ENCODE results near the gene OSM.

The OSM gene

DNA sequence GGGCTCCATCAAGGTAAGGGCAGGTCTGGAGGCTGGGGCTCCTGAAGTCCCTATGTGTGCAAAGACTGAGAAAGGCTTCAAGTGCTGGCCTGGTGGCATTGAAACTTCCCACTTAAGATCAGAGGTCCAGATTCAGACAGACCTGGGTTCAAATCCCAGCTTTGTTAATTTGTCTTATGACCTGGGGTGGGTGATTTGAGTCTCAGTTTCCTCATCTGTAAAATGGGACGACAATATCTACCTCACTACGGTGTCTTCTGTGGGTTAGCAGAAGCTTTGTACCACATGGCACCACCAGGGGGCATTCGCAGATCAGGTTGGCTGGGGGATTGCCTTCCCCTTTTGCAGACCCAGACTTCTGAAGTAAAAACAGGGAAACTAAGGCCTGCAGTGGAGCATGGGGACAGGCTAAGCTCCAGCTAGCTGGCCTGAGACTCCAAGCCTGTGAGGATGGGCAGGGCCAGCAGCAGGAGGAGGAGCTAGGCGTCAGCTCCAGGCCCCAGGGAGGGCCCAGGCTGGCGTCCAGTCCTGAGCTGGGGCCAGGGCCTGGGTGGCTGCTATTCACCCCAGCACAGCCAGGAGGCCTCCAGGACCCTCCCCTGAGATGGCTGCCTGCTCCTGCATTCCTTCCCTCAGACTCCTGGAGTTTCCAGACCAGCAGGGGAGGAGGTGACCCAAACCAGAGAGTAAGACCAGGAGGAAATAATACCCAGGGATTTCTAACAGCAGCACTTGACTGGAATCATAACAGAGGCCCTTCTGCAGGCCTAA lies 21.2 kb upstream of the OSM start (continued):
- TF ChIP-seq, protein P1, sequence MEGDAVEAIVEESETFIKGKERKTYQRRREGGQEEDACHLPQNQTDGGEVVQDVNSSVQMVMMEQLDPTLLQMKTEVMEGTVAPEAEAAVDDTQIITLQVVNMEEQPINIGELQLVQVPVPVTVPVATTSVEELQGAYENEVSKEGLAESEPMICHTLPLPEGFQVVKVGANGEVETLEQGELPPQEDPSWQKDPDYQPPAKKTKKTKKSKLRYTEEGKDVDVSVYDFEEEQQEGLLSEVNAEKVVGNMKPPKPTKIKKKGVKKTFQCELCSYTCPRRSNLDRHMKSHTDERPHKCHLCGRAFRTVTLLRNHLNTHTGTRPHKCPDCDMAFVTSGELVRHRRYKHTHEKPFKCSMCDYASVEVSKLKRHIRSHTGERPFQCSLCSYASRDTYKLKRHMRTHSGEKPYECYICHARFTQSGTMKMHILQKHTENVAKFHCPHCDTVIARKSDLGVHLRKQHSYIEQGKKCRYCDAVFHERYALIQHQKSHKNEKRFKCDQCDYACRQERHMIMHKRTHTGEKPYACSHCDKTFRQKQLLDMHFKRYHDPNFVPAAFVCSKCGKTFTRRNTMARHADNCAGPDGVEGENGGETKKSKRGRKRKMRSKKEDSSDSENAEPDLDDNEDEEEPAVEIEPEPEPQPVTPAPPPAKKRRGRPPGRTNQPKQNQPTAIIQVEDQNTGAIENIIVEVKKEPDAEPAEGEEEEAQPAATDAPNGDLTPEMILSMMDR (tag by site-specific recombination; IDR thresholded peaks at IDR 0.05) = peak; percentile 84
- TF ChIP-seq IKZF3 (tag by site-specific recombination; IDR thresholded peaks at IDR 0.05) (peak; percentile 22; the same call in 1 of the 2 replicates), SALL2 (tag by site-specific recombination; IDR thresholded peaks at IDR 0.05; ENCODE audit: borderline replicate concordance) (no peak), GLIS2 (tag by site-specific recombination; IDR thresholded peaks at IDR 0.05) (peak; percentile 82), ZNF335 (tag by site-specific recombination; conservative IDR thresholded peaks at IDR 0.05) (peak; percentile 36), ZNF366 (tag by site-specific recombination; conservative IDR thresholded peaks at IDR 0.05) (no peak), ZEB2 (tag by site-specific recombination; IDR thresholded peaks at IDR 0.05) (no peak), ZIC2 (tag by site-specific recombination; IDR thresholded peaks at IDR 0.05) (peak; percentile 73), ZNF629 (tag by site-specific recombination; IDR thresholded peaks at IDR 0.05) (0 out of 2 replicates have a peak, but pooled peaks have one; percentile 41), ZFP69B (tag by site-specific recombination; IDR thresholded peaks at IDR 0.05) (no peak), ZNF654 (tag by site-specific recombination; IDR thresholded peaks at IDR 0.05; ENCODE audit: low read depth) (peak; percentile 87), ZNF223 (tag by site-specific recombination; IDR thresholded peaks at IDR 0.05) (no peak), ZNF24 (tag by site-specific recombination; IDR thresholded peaks at IDR 0.05) (peak; percentile 62; the same call in 1 of the 2 replicates), MZF1 (tag by site-specific recombination; IDR thresholded peaks at IDR 0.05; ENCODE audit: borderline replicate concordance) (0 out of 2 replicates have a peak, but pooled peaks have one; percentile 57), ZNF423 (tag by site-specific recombination; IDR thresholded peaks at IDR 0.05) (no peak), ZBTB48 (tag by site-specific recombination; IDR thresholded peaks at IDR 0.05) (no peak; the same call in 1 of the 2 replicates), ZBTB17 (tag by site-specific recombination; IDR thresholded peaks at IDR 0.05) (peak; percentile 29; the same call in 1 of the 2 replicates), ZNF426 (tag by site-specific recombination; IDR thresholded peaks at IDR 0.05) (no peak)
- TF ChIP-seq, protein P2, sequence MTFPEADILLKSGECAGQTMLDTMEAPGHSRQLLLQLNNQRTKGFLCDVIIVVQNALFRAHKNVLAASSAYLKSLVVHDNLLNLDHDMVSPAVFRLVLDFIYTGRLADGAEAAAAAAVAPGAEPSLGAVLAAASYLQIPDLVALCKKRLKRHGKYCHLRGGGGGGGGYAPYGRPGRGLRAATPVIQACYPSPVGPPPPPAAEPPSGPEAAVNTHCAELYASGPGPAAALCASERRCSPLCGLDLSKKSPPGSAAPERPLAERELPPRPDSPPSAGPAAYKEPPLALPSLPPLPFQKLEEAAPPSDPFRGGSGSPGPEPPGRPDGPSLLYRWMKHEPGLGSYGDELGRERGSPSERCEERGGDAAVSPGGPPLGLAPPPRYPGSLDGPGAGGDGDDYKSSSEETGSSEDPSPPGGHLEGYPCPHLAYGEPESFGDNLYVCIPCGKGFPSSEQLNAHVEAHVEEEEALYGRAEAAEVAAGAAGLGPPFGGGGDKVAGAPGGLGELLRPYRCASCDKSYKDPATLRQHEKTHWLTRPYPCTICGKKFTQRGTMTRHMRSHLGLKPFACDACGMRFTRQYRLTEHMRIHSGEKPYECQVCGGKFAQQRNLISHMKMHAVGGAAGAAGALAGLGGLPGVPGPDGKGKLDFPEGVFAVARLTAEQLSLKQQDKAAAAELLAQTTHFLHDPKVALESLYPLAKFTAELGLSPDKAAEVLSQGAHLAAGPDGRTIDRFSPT (tag by site-specific recombination; IDR thresholded peaks at IDR 0.05) = no peak
- TF ChIP-seq, protein P3, sequence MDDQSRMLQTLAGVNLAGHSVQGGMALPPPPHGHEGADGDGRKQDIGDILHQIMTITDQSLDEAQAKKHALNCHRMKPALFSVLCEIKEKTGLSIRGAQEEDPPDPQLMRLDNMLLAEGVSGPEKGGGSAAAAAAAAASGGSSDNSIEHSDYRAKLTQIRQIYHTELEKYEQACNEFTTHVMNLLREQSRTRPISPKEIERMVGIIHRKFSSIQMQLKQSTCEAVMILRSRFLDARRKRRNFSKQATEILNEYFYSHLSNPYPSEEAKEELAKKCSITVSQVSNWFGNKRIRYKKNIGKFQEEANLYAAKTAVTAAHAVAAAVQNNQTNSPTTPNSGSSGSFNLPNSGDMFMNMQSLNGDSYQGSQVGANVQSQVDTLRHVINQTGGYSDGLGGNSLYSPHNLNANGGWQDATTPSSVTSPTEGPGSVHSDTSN (CRISPR knock-in tag; IDR thresholded peaks at IDR 0.05) = peak; percentile 24; the same call in 1 of the 2 replicates
- TF ChIP-seq, protein P4, sequence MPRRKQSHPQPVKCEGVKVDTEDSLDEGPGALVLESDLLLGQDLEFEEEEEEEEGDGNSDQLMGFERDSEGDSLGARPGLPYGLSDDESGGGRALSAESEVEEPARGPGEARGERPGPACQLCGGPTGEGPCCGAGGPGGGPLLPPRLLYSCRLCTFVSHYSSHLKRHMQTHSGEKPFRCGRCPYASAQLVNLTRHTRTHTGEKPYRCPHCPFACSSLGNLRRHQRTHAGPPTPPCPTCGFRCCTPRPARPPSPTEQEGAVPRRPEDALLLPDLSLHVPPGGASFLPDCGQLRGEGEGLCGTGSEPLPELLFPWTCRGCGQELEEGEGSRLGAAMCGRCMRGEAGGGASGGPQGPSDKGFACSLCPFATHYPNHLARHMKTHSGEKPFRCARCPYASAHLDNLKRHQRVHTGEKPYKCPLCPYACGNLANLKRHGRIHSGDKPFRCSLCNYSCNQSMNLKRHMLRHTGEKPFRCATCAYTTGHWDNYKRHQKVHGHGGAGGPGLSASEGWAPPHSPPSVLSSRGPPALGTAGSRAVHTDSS (tag by site-specific recombination; IDR thresholded peaks at IDR 0.05) = 0 out of 2 replicates have a peak, but pooled peaks have one; percentile 15
- TF ChIP-seq, protein P5, sequence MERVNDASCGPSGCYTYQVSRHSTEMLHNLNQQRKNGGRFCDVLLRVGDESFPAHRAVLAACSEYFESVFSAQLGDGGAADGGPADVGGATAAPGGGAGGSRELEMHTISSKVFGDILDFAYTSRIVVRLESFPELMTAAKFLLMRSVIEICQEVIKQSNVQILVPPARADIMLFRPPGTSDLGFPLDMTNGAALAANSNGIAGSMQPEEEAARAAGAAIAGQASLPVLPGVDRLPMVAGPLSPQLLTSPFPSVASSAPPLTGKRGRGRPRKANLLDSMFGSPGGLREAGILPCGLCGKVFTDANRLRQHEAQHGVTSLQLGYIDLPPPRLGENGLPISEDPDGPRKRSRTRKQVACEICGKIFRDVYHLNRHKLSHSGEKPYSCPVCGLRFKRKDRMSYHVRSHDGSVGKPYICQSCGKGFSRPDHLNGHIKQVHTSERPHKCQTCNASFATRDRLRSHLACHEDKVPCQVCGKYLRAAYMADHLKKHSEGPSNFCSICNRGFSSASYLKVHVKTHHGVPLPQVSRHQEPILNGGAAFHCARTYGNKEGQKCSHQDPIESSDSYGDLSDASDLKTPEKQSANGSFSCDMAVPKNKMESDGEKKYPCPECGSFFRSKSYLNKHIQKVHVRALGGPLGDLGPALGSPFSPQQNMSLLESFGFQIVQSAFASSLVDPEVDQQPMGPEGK (tag by site-specific recombination; IDR thresholded peaks at IDR 0.05) = peak; percentile 65
- TF ChIP-seq, protein P6, sequence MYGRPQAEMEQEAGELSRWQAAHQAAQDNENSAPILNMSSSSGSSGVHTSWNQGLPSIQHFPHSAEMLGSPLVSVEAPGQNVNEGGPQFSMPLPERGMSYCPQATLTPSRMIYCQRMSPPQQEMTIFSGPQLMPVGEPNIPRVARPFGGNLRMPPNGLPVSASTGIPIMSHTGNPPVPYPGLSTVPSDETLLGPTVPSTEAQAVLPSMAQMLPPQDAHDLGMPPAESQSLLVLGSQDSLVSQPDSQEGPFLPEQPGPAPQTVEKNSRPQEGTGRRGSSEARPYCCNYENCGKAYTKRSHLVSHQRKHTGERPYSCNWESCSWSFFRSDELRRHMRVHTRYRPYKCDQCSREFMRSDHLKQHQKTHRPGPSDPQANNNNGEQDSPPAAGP (tag by site-specific recombination; IDR thresholded peaks at IDR 0.05) = peak; percentile 68; the same call in 1 of the 2 replicates
- TF ChIP-seq, protein P7, sequence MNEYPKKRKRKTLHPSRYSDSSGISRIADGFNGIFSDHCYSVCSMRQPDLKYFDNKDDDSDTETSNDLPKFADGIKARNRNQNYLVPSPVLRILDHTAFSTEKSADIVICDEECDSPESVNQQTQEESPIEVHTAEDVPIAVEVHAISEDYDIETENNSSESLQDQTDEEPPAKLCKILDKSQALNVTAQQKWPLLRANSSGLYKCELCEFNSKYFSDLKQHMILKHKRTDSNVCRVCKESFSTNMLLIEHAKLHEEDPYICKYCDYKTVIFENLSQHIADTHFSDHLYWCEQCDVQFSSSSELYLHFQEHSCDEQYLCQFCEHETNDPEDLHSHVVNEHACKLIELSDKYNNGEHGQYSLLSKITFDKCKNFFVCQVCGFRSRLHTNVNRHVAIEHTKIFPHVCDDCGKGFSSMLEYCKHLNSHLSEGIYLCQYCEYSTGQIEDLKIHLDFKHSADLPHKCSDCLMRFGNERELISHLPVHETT (tag by site-specific recombination; IDR thresholded peaks at IDR 0.05) = no peak
- TF ChIP-seq, protein P8, sequence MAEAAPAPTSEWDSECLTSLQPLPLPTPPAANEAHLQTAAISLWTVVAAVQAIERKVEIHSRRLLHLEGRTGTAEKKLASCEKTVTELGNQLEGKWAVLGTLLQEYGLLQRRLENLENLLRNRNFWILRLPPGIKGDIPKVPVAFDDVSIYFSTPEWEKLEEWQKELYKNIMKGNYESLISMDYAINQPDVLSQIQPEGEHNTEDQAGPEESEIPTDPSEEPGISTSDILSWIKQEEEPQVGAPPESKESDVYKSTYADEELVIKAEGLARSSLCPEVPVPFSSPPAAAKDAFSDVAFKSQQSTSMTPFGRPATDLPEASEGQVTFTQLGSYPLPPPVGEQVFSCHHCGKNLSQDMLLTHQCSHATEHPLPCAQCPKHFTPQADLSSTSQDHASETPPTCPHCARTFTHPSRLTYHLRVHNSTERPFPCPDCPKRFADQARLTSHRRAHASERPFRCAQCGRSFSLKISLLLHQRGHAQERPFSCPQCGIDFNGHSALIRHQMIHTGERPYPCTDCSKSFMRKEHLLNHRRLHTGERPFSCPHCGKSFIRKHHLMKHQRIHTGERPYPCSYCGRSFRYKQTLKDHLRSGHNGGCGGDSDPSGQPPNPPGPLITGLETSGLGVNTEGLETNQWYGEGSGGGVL (tag by site-specific recombination; IDR thresholded peaks at IDR 0.05) = no peak
